Aorta (tissue), 5 donors: Measurements from ENCODE around the gene TUBB3. TPM values are rescaled to one million over a fixed set of nuclear protein-coding genes. Genes with fewer than 3 reads are reported as not detected.

Source experiments
- ATAC-seq: fragments of 200-7000 bp; cut with Tn5 transposase; one replicate; pipeline ENCODE4 v1.9.1; 2022; ENCODE audit warnings: moderate library complexity; ENCODE audit not compliant: low FRiP score
- DNase-seq, 2 donors: peaks; one replicate each; pipeline ENCODE4 v3.0.0-alpha.2; 2020
- H3K27ac ChIP-seq, 2 donors: one replicate each; pipeline ENCODE4 v1.5.1; 2013; ENCODE audit warnings: low read length in 2 of 2, mild to moderate bottlenecking in 2 of 2, moderate library complexity in 2 of 2, control low read depth in 1 of 2, inconsistent platforms in 1 of 2, low read depth in 1 of 2
- H3K27me3 ChIP-seq, 2 donors: one replicate each; pipeline ENCODE4 v1.6.1; 2013; ENCODE audit warnings: control low read depth in 1 of 2, low read length in 1 of 2, mild to moderate bottlenecking in 1 of 2, moderate library complexity in 1 of 2; ENCODE audit not compliant: insufficient read depth in 2 of 2, control insufficient read depth in 1 of 2
- H3K36me3 ChIP-seq, 2 donors: one replicate each; pipeline ENCODE4 v1.6.1; 2013; ENCODE audit warnings: control low read depth in 1 of 2, low read length in 1 of 2, mild to moderate bottlenecking in 1 of 2; ENCODE audit not compliant: insufficient read depth in 2 of 2, control insufficient read depth in 1 of 2
- H3K4me1 ChIP-seq, 2 donors: one replicate each; pipeline ENCODE4 v1.6.1; 2013; ENCODE audit warnings: low read length in 2 of 2, control low read depth in 1 of 2, mild to moderate bottlenecking in 1 of 2, moderate library complexity in 1 of 2; ENCODE audit not compliant: insufficient read depth in 2 of 2, control insufficient read depth in 1 of 2
- H3K4me3 ChIP-seq, 2 donors: one replicate each; pipeline ENCODE4 v1.5.1; 2013; ENCODE audit warnings: low read length in 2 of 2, control low read depth in 1 of 2, mild to moderate bottlenecking in 1 of 2
- H3K9me3 ChIP-seq: one replicate; pipeline ENCODE4 v1.6.1; 2013; ENCODE audit warnings: mild to moderate bottlenecking, low read length; ENCODE audit not compliant: control insufficient read depth
- WGBS, 2 donors: extraction: QIAGEN DNeasy Blood & Tissue Kit; methylation state at CpG; one replicate each; pipeline ENCODE4 v1.1.7; 2013; 5-methylcytosine and 5-hydroxymethylcytosine counted together
- intact Hi-C, 2 donors: fragments of 100-400 bp; cut with DNase I; formaldehyde crosslinking; loops; one replicate each; pipeline versions ENCODE4 v1.14.2 to v1.15.0; 2022
- polyA plus RNA-seq, 2 donors: library from polyadenylated mRNA; stranded (reverse); fragments of 200-250 nt; gene quantifications; one replicate each; pipeline ENCODE4 v1.2.3, GENCODE V29; 2013
- total RNA-seq, 2 donors: library from RNA; stranded (reverse); fragmentation: NEBNext Ultra II Directional; extraction: Animal tissue kit (Norgen Biotek cat#: 25700); gene quantifications; one replicate each; pipeline ENCODE4 v1.2.1, GENCODE V29; 2021
- donor health status: healthy with polysubstance abuse.
- donor health status: Bipolar disorder and iron deficiency.
- donor health status: DM: no; HTN: no; CAD: no.
- donor health status: DM: no; HTN: no; CAD: no.
- donor health status: DM: yes; HTN: yes; CAD: no.

TUBB3 gene
- total and polyA plus RNA-seq, 4 donors: 0.38 to 12.5 (median 4.0) TPM

DNA sequence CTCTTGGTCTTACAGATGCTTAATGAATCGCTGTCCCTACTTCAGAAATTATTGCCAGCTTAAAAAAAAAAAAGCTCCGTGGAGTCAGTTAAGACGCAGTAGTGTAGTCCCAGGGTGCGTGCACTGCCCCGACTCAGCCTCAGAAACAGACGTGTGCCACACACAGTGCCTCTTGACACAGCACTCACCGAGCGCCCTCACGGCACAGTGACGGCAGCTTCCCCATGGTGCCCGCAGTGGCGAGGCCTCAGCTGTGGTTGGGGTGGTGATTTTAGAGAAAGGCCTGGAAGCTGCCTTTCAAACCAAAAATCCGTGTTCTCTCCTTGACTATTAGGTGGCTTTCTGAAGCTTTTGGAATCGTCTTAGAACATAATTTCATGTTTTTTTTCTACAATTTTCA is 35.9 kb upstream of the TUBB3 start:
- ATAC-seq: no peak
- Histone ChIP-seq H3K4me3 (no peak overlapping the region), H3K27me3 (no peaks in the 10 kb centered on the region), H3K27ac (no peak overlapping the region), H3K9me3 (no peaks in the 10 kb centered on the region), H3K4me1 (no peaks in the 10 kb centered on the region), H3K36me3 (peaks cover 0 to 18% of the 10 kb centered on the region in 2 donors)
- 92 to 94% methylated on average over 14 of the region's 14 CpGs for WGBS, 2 donors
- intact Hi-C loops: no loop called here
- DNase-seq: no peak

DNA sequence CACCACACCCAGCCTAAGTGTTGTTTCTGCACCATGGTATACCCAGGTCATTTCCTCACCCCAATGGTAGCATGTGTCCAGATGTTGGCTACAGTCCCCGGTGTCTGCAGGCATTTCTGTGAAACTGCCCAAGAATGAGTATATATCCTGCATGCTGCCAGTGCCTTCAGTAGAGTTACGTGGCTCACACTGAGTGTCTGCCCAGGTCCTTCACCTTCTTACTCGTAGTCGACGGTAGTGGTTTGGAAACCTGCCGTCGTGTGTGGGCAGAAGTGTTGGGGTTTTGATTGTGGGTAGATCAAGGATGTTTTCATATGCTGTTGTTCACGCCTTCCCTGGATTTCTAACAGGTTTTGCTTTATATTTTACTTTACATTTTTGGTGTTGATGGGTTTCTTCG is 32.9 kb upstream of the TUBB3 start:
- Histone ChIP-seq H3K4me1 (no peaks in the 10 kb centered on the region), H3K4me3 (no peak overlapping the region), H3K27ac (no peak overlapping the region), H3K27me3 (no peaks in the 10 kb centered on the region), H3K9me3 (no peaks in the 10 kb centered on the region), H3K36me3 (peaks cover 6 to 16% of the 10 kb centered on the region in 2 donors)
- intact Hi-C loops: no loop called here
- ATAC-seq (no peak), DNase-seq (no peak)
- WGBS, 2 donors: 84 to 87% methylated on average over 9 of the region's 9 CpGs

DNA sequence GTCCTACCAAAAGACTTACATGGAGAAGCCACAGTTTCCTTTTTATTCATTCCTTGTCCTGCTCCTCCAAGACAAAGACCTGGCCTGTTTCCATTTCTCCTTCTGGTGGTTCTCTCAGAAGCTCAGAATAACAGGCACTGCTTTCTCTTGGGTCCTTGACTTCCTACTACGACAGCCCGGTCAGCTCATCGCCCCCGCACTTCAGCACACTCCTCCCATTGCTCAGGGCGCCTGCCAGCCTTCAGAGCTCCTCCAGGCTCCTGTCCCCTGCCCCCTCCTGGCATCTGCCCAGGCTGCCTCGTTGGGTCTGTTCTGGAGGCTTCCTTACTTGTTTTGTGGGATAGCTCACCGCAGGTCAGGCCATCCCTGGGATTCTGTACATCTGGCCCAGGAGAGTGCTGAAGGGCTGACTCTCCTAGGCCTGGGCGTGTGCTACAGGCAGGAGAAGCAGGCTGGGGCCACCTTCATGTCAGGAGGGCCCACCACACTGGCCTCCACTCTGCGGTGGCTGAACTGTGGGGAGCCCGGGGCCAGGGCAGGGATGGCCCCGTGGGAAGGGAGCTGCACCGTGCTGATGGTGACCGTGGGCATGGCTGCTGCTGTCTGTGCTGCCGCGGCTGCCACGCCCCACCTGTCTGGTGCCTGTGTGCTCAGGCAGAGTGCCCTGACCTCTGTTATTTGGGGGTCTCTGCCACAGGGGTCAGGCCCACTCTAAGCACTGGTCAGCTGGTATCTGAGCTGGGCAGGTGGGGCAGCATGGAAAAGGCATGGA is 32.1 kb upstream of the TUBB3 start:
- no peak overlapping the region for H3K27ac ChIP-seq
- WGBS, 2 donors: 84 to 87% methylated on average over 16 of the region's 16 CpGs
- intact Hi-C loops: no loop called here
- H3K9me3 ChIP-seq: no peaks in the 10 kb centered on the region
- no peak overlapping the region for H3K4me3 ChIP-seq
- H3K4me1 ChIP-seq: no peaks in the 10 kb centered on the region
- H3K27me3 ChIP-seq: no peaks in the 10 kb centered on the region
- H3K36me3 ChIP-seq: peaks cover 6 to 21% of the 10 kb centered on the region in 2 donors
- DNase-seq (no peak), ATAC-seq (no peak)

DNA sequence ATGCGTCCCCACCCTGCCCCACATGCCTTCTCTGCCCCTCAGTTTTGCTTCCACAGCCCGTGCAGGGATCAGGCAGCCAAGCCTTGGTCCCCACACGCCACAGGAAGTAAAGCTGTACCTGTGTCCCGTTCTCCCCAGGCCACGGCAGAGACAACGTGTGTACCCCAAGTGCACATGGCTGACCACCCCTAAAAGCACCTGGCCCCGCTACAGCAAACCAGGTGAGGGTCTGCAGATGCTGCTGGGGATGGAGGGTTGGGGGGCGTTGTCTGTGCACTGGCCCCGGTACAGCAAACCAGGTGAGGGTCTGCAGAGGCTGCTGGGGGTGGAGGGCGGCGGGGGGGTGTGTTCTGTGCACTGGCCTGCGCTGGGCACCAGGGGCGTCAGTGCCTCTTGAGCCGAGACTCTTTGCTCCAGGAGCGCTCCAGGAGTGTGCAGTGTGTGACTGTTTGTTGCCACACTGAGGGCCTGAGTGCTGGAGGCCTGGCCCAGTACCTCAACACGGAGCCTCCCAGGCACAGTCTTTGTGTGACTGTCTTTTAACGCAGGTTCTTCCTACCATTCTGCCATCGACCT is 31.0 kb upstream of the TUBB3 start:
- 89% methylated on average over 18 of the region's 18 CpGs for WGBS, 2 donors
- no peaks in the 10 kb centered on the region for H3K27me3 ChIP-seq

DNA sequence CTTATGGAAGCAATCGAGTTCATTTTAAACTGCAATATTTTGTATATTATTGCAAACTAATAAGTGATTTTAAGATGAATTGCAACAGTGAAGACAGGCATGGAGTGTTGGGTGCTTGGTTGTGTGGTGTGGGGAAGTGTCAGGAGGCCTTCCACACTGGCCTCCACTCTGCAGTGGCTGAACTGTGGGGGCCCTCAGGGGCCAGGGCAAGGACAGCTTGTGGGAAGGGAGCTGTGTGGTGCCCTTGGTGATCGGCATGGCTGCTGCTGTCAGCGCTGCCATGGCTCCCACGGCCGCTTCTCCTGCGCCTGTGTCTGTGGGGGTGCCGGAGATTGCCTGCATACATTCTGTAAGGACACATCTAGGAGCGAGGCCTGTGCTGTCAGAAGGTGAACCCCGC is 30.5 kb upstream of the TUBB3 start:
- ATAC-seq: no peak
- intact Hi-C loops: no loop called here
- Histone ChIP-seq H3K9me3 (no peaks in the 10 kb centered on the region), H3K27ac (no peak overlapping the region), H3K4me3 (no peak overlapping the region), H3K4me1 (no peaks in the 10 kb centered on the region), H3K36me3 (peaks cover 6 to 18% of the 10 kb centered on the region in 2 donors), H3K27me3 (no peaks in the 10 kb centered on the region)
- DNase-seq: no peak
- 90 to 95% methylated on average over 8 to 9 of the region's 9 CpGs for WGBS, 2 donors

More for the DNA sequence above, 31.0 kb upstream of the TUBB3 start:
- intact Hi-C loops: no loop called here
- H3K4me1 ChIP-seq: no peaks in the 10 kb centered on the region
- ATAC-seq (peak; percentile 51), DNase-seq (no peak)
- H3K9me3 ChIP-seq: no peaks in the 10 kb centered on the region
- no peak overlapping the region for H3K4me3 ChIP-seq
- no peak overlapping the region for H3K27ac ChIP-seq
- H3K36me3 ChIP-seq: peaks cover 6 to 21% of the 10 kb centered on the region in 2 donors

DNA sequence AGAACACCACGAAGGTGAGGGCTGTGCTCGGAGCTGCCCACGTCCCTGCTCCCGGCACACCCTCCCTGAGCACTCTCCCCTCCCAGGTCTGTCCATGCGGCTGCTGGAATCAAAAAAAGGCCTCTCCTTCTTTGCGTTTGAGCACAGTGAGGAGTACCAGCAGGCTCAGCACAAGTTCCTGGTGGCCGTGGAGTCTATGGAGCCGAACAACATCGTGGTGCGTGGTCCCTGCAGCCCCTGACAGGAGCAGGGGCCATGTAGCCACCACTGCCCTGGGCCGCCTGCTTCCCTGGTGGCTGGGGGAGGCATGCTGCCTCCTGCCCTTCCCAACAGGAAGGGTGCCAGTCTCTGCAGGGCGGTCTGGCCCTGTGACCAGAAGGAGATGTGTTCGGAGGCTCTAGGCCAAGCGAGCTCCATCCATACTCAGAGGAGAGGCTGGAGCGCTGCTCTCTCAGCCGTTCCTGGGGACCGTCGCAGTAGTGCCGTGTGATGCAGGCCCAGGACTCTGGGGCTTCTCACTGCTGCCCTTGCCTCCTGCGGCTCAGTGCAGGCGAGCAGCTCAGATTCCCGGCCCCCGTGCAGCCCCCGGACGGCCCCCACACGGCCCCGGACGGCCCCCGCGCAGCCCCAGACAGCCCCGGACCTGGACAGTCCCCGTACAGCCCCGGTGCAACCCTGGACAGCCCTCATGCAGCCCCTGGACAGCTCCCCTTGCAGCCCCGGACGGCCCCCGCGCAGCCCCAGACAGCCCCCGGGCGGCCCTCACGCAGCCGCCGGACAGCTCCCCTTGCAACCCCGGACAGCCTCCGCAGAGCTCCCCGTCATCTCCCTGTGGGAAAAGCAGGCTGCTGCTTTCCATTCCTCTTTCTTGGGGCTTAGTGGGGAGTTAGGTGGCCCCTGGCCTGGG is 29.2 kb upstream of the TUBB3 start:
- Histone ChIP-seq H3K27ac (no peak overlapping the region), H3K27me3 (no peaks in the 10 kb centered on the region), H3K4me1 (no peaks in the 10 kb centered on the region), H3K9me3 (no peaks in the 10 kb centered on the region), H3K36me3 (peaks cover 10 to 17% of the 10 kb centered on the region in 2 donors), H3K4me3 (no peak overlapping the region)
- ATAC-seq: no peak
- no peak for DNase-seq
- WGBS, 2 donors: 93 to 94% methylated on average over 37 to 45 of the region's 45 CpGs
- intact Hi-C loops: no loop called here

DNA sequence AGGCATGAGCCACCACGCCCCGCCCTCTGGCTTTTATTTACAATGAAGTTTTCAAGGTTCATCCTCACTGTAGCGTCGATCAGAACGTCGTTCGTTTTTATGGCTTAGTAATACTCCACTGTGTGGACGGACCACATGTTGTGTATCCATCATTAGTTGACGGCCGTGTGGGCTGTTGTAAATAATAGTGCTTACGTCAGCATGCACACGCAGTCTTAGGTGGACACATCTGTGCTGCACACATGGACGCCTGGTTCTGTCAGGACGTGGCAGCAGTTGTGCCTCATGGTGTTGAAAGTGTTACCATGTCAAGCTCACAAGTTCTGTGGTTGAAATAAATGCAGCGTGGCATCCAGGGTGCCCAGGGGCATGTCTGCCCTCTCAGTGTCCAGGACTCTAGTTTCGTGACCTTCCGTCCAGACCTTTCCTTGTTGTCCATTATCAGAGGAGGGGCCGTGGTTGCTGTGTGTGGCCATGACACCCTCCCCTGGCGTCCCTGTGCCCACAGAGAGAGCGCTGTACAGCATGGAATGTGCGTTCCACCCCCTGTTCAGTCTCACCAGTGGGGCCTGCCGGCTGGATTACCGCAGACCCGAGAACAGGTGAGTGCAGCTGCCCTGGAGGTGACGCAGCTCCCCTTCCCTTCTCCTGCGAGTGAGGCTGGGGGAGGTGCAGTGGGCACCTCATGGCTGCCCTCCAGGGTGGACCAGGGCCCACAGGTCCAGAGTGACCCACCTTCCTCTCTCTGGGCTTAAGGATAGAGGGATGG is 27.5 kb upstream of the TUBB3 start:
- DNase-seq (no peak), ATAC-seq (no peak)
- Histone ChIP-seq H3K9me3 (no peaks in the 10 kb centered on the region), H3K27ac (no peak overlapping the region), H3K36me3 (peaks cover 10 to 19% of the 10 kb centered on the region in 2 donors), H3K27me3 (no peaks in the 10 kb centered on the region), H3K4me3 (no peak overlapping the region), H3K4me1 (no peaks in the 10 kb centered on the region)
- intact Hi-C loops: no loop called here
- WGBS, 2 donors: 90 to 91% methylated on average over 26 of the region's 26 CpGs

DNA sequence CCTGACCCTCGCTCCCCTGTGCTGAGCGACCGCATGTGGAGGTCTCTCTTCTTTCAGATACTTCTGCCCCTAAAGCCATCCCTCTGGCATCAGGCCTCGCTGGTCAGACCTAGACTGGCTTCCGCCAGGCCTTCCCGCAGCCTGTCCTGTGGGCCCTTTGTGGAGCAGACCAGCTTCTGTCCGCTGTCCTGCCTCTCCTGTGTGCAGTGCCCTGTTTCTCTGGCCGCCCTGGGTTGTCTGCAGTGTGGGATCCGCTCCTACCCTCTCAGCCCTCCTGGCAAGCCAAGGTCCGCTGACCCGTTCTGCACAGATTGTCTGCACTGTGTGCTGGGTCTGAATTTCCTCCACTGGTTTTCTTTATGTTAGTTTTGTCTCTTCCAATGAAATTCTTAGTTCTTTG is 25.9 kb upstream of the TUBB3 start:
- intact Hi-C loops: no loop called here
- Histone ChIP-seq H3K27me3 (no peaks in the 10 kb centered on the region), H3K4me3 (no peak overlapping the region), H3K9me3 (no peaks in the 10 kb centered on the region), H3K36me3 (peaks cover 10 to 19% of the 10 kb centered on the region in 2 donors), H3K27ac (no peak overlapping the region), H3K4me1 (no peaks in the 10 kb centered on the region)
- no peak for DNase-seq
- 95 to 96% methylated on average over 11 of the region's 11 CpGs for WGBS, 2 donors
- no peak for ATAC-seq
